Fibroblast of lung (primary cell): Measurements from ENCODE around the gene COL1A1. TPM values are rescaled to one million over a fixed set of nuclear protein-coding genes. Genes with fewer than 3 reads are reported as not detected.

Source experiments
- DNase-seq, 2 donors: peaks; one replicate each; pipeline versions ENCODE4 v3.0.0 to v3.0.0-alpha.2; 2010; ENCODE audit warnings: low read depth in 2 of 2
- H2AFZ ChIP-seq: 2 replicates; pipeline ENCODE4 v1.5.1; 2012; ENCODE audit warnings: low read length, control low read depth, inconsistent platforms
- H3K27ac ChIP-seq: 2 replicates; pipeline ENCODE4 v1.5.1; 2011; ENCODE audit warnings: low read length, control low read depth; ENCODE audit not compliant: insufficient read depth
- H3K27me3 ChIP-seq: 2 replicates; pipeline ENCODE4 v1.5.1; 2011; ENCODE audit warnings: mild to moderate bottlenecking, low read length; ENCODE audit not compliant: control insufficient read depth, insufficient read depth
- H3K36me3 ChIP-seq: 2 replicates; pipeline ENCODE4 v1.5.1; 2011; ENCODE audit warnings: low read length; ENCODE audit not compliant: control insufficient read depth, insufficient read depth
- H3K4me1 ChIP-seq: 2 replicates; pipeline ENCODE4 v1.5.1; 2011; ENCODE audit warnings: low read length; ENCODE audit not compliant: control insufficient read depth, insufficient read depth; ENCODE audit errors: extremely low read depth
- H3K4me2 ChIP-seq: 2 replicates; pipeline ENCODE4 v1.5.1; 2011; ENCODE audit warnings: low read length, control low read depth; ENCODE audit not compliant: insufficient read depth; ENCODE audit errors: extremely low read depth
- H3K4me3 ChIP-seq, 4 experiments: fragments of 200-600 bp in 1 of 4; sonication (generic) in 1 of 4; replicated peaks in 1 of 4; 2 replicates each; pipeline ENCODE4 v1.5.1; 2011 to 2016; ENCODE audit warnings: low read length in 4 of 4, low read depth in 3 of 4, mild to moderate bottlenecking in 3 of 4, control low read depth in 2 of 4, inconsistent platforms in 1 of 4, mixed read lengths in 1 of 4; ENCODE audit not compliant: insufficient read depth in 1 of 4; ENCODE audit errors: control extremely low read depth in 1 of 4
- H3K79me2 ChIP-seq: 2 replicates; pipeline ENCODE4 v1.5.1; 2012; ENCODE audit warnings: mild to moderate bottlenecking, low read length, inconsistent platforms; ENCODE audit not compliant: control insufficient read depth, insufficient read depth
- H3K9ac ChIP-seq: 2 replicates; pipeline ENCODE4 v1.5.1; 2011; ENCODE audit warnings: mild to moderate bottlenecking, low read length, control low read depth; ENCODE audit not compliant: insufficient read depth
- H3K9me3 ChIP-seq: 2 replicates; pipeline ENCODE4 v1.5.1; 2012; ENCODE audit warnings: low read depth, low read length; ENCODE audit not compliant: control insufficient read depth, insufficient read depth
- H4K20me1 ChIP-seq: 2 replicates; pipeline ENCODE4 v1.5.1; 2011; ENCODE audit warnings: low read length; ENCODE audit not compliant: control insufficient read depth, insufficient read depth; ENCODE audit errors: extremely low read depth
- EZH2 ChIP-seq: IDR thresholded peaks from 2 replicates; pipeline ENCODE4 v1.5.1; 2012; ENCODE audit warnings: low read length, control low read depth, mild to moderate bottlenecking; ENCODE audit errors: missing control alignments
- polyA plus RNA-seq, 2 donors: library from polyadenylated mRNA; depleted of rRNA in 1 of 2; stranded (reverse) in 1 of 2; unstranded in 1 of 2; fragments of >200 nt; gene quantifications; 2 replicates each; pipeline ENCODE4 v1.2.1, GENCODE V29; 2011 to 2012; ENCODE audit warnings: missing spikeins in 1 of 2
- total RNA-seq: library from RNA; depleted of rRNA; stranded (reverse); fragments of >200 nt; gene quantifications from 2 replicates; pipeline ENCODE4 v1.2.1, GENCODE V29; 2014
- TF ChIP-seq, protein P1 (sequence below), 2 donors: IDR thresholded peaks in 1 of 2; conservative IDR thresholded peaks in 1 of 2; 1 replicate in 1 of 2; 2 replicates in 1 of 2; pipeline ENCODE4 v1.5.1; 2011 to 2012; ENCODE audit warnings: low read length in 2 of 2, control low read depth in 1 of 2, inconsistent platforms in 1 of 2, low read depth in 1 of 2, mild to moderate bottlenecking in 1 of 2

Gene COL1A1
- total and polyA plus RNA-seq, 2 donors (not counting 1 experiment from before 2014, with no cell fraction given): 541 to 584 TPM

- H3K4me2 ChIP-seq: no peak overlapping the region
Measured at GRCh38 chr17:50133769-50134099, 67.7 kb downstream of the COL1A1 start.

More at GRCh38 chr17:50133769-50134099, 67.7 kb downstream of the COL1A1 start:
- Histone ChIP-seq H3K27ac (no peak overlapping the region), H3K9me3 (no peaks in the 10 kb centered on the region), H3K79me2 (no peaks in the 10 kb centered on the region), H3K4me3 (no peak overlapping the region), H3K36me3 (peaks cover 25% of the 10 kb centered on the region), H3K9ac (no peak overlapping the region), H2AFZ (no peak overlapping the region), H4K20me1 (no peaks in the 10 kb centered on the region), H3K27me3 (no peaks in the 10 kb centered on the region), H3K4me1 (peaks cover 14% of the 10 kb centered on the region)
- DNase-seq: no peak
- TF ChIP-seq EZH2: no peak
- TF ChIP-seq, protein P1, sequence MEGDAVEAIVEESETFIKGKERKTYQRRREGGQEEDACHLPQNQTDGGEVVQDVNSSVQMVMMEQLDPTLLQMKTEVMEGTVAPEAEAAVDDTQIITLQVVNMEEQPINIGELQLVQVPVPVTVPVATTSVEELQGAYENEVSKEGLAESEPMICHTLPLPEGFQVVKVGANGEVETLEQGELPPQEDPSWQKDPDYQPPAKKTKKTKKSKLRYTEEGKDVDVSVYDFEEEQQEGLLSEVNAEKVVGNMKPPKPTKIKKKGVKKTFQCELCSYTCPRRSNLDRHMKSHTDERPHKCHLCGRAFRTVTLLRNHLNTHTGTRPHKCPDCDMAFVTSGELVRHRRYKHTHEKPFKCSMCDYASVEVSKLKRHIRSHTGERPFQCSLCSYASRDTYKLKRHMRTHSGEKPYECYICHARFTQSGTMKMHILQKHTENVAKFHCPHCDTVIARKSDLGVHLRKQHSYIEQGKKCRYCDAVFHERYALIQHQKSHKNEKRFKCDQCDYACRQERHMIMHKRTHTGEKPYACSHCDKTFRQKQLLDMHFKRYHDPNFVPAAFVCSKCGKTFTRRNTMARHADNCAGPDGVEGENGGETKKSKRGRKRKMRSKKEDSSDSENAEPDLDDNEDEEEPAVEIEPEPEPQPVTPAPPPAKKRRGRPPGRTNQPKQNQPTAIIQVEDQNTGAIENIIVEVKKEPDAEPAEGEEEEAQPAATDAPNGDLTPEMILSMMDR (conservative IDR thresholded peaks at IDR 0.05 in 1 of 2, IDR thresholded peaks at IDR 0.05 in 1 of 2; ENCODE audit: low read depth in 1 of 2, low read length in 2 of 2): no peak

Other genes starting within 250 kb of the COL1A1 start
- not detected in 2 replicates for gene DLX4, start 232.4 kb downstream of the COL1A1 start, total RNA-seq
- gene DLX4, start 232.4 kb downstream of the COL1A1 start, polyA plus RNA-seq: not detected in 2 replicates
- not detected in 2 replicates for gene DLX3, start 206.4 kb downstream of the COL1A1 start, total RNA-seq
- gene DLX3, start 206.4 kb downstream of the COL1A1 start, polyA plus RNA-seq: not detected in 2 replicates
- 89.1 and 269 TPM in 2 replicates for gene ITGA3, start 145.5 kb downstream of the COL1A1 start, total RNA-seq
- 67.3 and 76.6 TPM in 2 replicates for gene ITGA3, start 145.5 kb downstream of the COL1A1 start, polyA plus RNA-seq
- gene PDK2, start 106.3 kb downstream of the COL1A1 start, total RNA-seq: 19.2 and 19.3 TPM in 2 replicates
- gene PDK2, start 106.3 kb downstream of the COL1A1 start, polyA plus RNA-seq: 41.0 and 44.6 TPM in 2 replicates
- 2.1 and 2.3 TPM in 2 replicates for gene SAMD14, start 71.5 kb downstream of the COL1A1 start, total RNA-seq
- gene SAMD14, start 71.5 kb downstream of the COL1A1 start, polyA plus RNA-seq: 1.4 and 3.8 TPM in 2 replicates
- gene PPP1R9B, start 51.0 kb downstream of the COL1A1 start, total RNA-seq: 41.5 and 45.5 TPM in 2 replicates
- 22.1 and 26.0 TPM in 2 replicates for gene PPP1R9B, start 51.0 kb downstream of the COL1A1 start, polyA plus RNA-seq
- gene SGCA, start 35.6 kb downstream of the COL1A1 start, total RNA-seq: 4.1 and 4.3 TPM in 2 replicates
- 1.4 and 1.6 TPM in 2 replicates for gene SGCA, start 35.6 kb downstream of the COL1A1 start, polyA plus RNA-seq
- under 0.01 TPM in 1 of 2 replicates, not detected in the other for gene TMEM92, start 72.8 kb upstream of the COL1A1 start, total RNA-seq
- 0.05 TPM in 2 replicates for gene TMEM92, start 72.8 kb upstream of the COL1A1 start, polyA plus RNA-seq
- 32.9 and 43.9 TPM in 2 replicates for gene XYLT2, start 144.5 kb upstream of the COL1A1 start, total RNA-seq
- 11.3 and 12.7 TPM in 2 replicates for gene XYLT2, start 144.5 kb upstream of the COL1A1 start, polyA plus RNA-seq
- gene MRPL27, start 171.6 kb upstream of the COL1A1 start, total RNA-seq: 43.4 and 53.3 TPM in 2 replicates
- gene MRPL27, start 171.6 kb upstream of the COL1A1 start, polyA plus RNA-seq: 113 and 142 TPM in 2 replicates
- 0.51 and 2.3 TPM in 2 replicates for gene EME1, start 171.6 kb upstream of the COL1A1 start, total RNA-seq
- 2.7 and 9.3 TPM in 2 replicates for gene EME1, start 171.6 kb upstream of the COL1A1 start, polyA plus RNA-seq
- gene LRRC59, start 195.9 kb upstream of the COL1A1 start, total RNA-seq: 83.2 and 88.7 TPM in 2 replicates
- gene LRRC59, start 195.9 kb upstream of the COL1A1 start, polyA plus RNA-seq: 142 and 167 TPM in 2 replicates
- 21.1 and 23.6 TPM in 2 replicates for gene ACSF2, start 224.6 kb upstream of the COL1A1 start, total RNA-seq
- 12.9 and 16.5 TPM in 2 replicates for gene ACSF2, start 224.6 kb upstream of the COL1A1 start, polyA plus RNA-seq